ENCODE results near the gene EIF2S3B. TPM values are rescaled to one million over a fixed set of nuclear protein-coding genes. Genes with fewer than 3 reads are reported as not detected.

Gene EIF2S3B
- polyA plus RNA-seq, 1 of the 3 experiments (the other 2 are of a cell fraction): 0.07 TPM

DNA sequence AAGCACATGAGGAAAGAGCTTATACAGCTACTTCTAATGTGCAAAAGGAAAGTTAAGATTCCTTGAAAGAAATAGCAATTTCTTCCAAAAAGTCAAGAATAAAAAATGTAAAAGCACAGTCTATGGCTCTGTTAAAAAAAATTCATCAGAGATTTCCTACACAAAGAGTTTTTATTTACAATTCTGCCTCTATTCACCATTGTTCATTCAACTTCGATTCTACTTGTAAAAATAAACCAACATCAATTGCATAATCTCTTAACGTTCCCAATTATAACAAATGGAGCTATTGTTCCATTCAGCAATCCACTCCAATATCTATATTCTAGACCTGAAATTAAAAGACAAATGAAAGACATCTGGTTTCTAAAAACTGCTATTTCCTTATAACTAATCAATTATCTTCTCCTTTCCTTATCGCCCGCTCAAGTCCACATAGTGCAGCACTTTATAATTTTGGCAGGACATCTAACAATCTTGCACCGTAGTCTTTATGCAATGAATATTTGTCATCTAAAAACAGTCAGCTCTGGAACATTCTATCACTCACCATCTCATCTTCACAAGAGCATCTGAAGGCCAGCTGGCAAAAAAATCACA, 6.2 kb downstream of the EIF2S3B start (continued):
- TF ChIP-seq FOXM1 (IDR thresholded peaks at IDR 0.05; ENCODE audit: low read depth) (no peak), MXI1 (IDR thresholded peaks at IDR 0.05; ENCODE audit: low read depth, low read length) (no peak), GABPA (IDR thresholded peaks at IDR 0.05; ENCODE audit: low read depth) (no peak), TEAD4 (IDR thresholded peaks at IDR 0.05; ENCODE audit: borderline replicate concordance, insufficient read depth) (no peak), NFIC (IDR thresholded peaks at IDR 0.05; ENCODE audit: borderline replicate concordance) (no peak), POLR2AphosphoS5 (IDR thresholded peaks at IDR 0.05; ENCODE audit: low read depth, low read length) (no peak), FOXJ3 (CRISPR knock-in tag; IDR thresholded peaks at IDR 0.05) (no peak), RCOR1 (IDR thresholded peaks at IDR 0.05; ENCODE audit: low read length) (no peak), RFX5 (IDR thresholded peaks at IDR 0.05; ENCODE audit: low read length) (no peak), EZH2phosphoT487 (IDR thresholded peaks at IDR 0.05; ENCODE audit: borderline replicate concordance, low read depth) (no peak), USF1 (IDR thresholded peaks at IDR 0.05; ENCODE audit: borderline replicate concordance, low read depth) (no peak)
- TF ChIP-seq, protein P1, sequence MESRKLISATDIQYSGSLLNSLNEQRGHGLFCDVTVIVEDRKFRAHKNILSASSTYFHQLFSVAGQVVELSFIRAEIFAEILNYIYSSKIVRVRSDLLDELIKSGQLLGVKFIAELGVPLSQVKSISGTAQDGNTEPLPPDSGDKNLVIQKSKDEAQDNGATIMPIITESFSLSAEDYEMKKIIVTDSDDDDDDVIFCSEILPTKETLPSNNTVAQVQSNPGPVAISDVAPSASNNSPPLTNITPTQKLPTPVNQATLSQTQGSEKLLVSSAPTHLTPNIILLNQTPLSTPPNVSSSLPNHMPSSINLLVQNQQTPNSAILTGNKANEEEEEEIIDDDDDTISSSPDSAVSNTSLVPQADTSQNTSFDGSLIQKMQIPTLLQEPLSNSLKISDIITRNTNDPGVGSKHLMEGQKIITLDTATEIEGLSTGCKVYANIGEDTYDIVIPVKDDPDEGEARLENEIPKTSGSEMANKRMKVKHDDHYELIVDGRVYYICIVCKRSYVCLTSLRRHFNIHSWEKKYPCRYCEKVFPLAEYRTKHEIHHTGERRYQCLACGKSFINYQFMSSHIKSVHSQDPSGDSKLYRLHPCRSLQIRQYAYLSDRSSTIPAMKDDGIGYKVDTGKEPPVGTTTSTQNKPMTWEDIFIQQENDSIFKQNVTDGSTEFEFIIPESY (IDR thresholded peaks at IDR 0.05; ENCODE audit: borderline replicate concordance, low read depth): no peak
- TF ChIP-seq, protein P2, sequence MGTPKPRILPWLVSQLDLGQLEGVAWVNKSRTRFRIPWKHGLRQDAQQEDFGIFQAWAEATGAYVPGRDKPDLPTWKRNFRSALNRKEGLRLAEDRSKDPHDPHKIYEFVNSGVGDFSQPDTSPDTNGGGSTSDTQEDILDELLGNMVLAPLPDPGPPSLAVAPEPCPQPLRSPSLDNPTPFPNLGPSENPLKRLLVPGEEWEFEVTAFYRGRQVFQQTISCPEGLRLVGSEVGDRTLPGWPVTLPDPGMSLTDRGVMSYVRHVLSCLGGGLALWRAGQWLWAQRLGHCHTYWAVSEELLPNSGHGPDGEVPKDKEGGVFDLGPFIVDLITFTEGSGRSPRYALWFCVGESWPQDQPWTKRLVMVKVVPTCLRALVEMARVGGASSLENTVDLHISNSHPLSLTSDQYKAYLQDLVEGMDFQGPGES (IDR thresholded peaks at IDR 0.05; ENCODE audit: low read depth, low read length): no peak

DNA sequence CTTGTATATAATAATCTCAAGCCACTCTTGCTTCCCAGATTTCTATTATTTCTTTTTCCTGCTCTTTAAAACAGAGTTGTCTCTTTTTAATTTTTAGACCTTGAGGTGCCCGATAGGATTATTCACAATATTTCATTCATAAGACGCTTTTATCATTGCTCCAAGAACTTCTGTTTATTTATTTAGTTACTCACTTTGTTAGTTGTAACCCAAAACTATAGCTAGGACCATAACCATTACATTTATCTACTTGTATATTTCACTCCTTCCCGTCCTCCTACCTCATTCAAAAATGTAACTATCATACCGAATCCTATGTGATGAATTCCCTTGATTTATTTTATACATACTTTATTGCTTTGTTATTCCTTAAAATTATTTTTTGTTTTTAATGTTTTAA, 7.1 kb downstream of the EIF2S3B start:
- Histone ChIP-seq H3K4me2 (no peak overlapping the region), H3K27ac (ENCODE audit: low read depth in 2 of 2, low read length in 1 of 2) (no peak overlapping the region), H3K9ac (no peak overlapping the region), H3K9me3 (no peaks in the 10 kb centered on the region), H3K79me2 (ENCODE audit: insufficient read depth) (no peaks in the 10 kb centered on the region), H4K20me1 (ENCODE audit: insufficient read depth) (no peaks in the 10 kb centered on the region), H3F3A (replicated peaks; ENCODE audit: insufficient read depth) (no peaks in the 10 kb centered on the region), H3K4me1 (ENCODE audit: control insufficient read depth in 1 of 2, insufficient read depth in 2 of 2, low read depth in 1 of 2, low read length in 1 of 2) (no peaks in the 10 kb centered on the region), H2AFZ (ENCODE audit: low read depth) (no peak overlapping the region), H3K4me3 (ENCODE audit: low read depth in 2 of 2, low read length in 1 of 2) (no peak overlapping the region), H3K27me3 (ENCODE audit: insufficient read depth) (no peaks in the 10 kb centered on the region; the same call in 1 of the 2 replicates), H3K36me3 (replicated peaks in 1 of 2; ENCODE audit: control insufficient read depth in 1 of 2, insufficient read depth in 2 of 2, low read length in 1 of 2) (no peaks in the 10 kb centered on the region), H3K9me2 (no peaks in the 10 kb centered on the region)
- CTCF ChIA-PET: interaction anchor here (1.3 kb wide), 1 partner anchor 277 kb away, joined by 3 read pairs; no protein-coding TSS in a partner anchor
- DNase-seq: no peak
- WGBS (ENCODE audit: low lambda C conversion rate): 3% methylated on average over 4 of the region's 4 CpGs
- POLR2A ChIA-PET: no interaction called here
- TF ChIP-seq EZH2phosphoT487 (IDR thresholded peaks at IDR 0.05; ENCODE audit: borderline replicate concordance, low read depth) (no peak), USF2 (IDR thresholded peaks at IDR 0.05; ENCODE audit: borderline replicate concordance, low read depth, low read length) (no peak), MAX (IDR thresholded peaks at IDR 0.05; ENCODE audit: low read depth) (no peak), JUND (IDR thresholded peaks at IDR 0.05) (no peak), FOXM1 (IDR thresholded peaks at IDR 0.05; ENCODE audit: low read depth) (no peak), RXRA (IDR thresholded peaks at IDR 0.05; ENCODE audit: borderline replicate concordance, low read depth) (no peak), USF1 (IDR thresholded peaks at IDR 0.05; ENCODE audit: borderline replicate concordance, low read depth) (no peak), NRF1 (IDR thresholded peaks at IDR 0.05; ENCODE audit: low read depth, low read length) (no peak), SIN3A (IDR thresholded peaks at IDR 0.05; ENCODE audit: borderline replicate concordance, low read depth, low read length) (no peak), RAD21 (IDR thresholded peaks at IDR 0.05; ENCODE audit: low read length) (no peak), SMC3 (IDR thresholded peaks at IDR 0.05; ENCODE audit: low read depth, low read length) (no peak), POLR2AphosphoS5 (IDR thresholded peaks at IDR 0.05; ENCODE audit: low read depth, low read length) (no peak), MXI1 (IDR thresholded peaks at IDR 0.05; ENCODE audit: low read depth, low read length) (no peak)
- TF ChIP-seq, protein P2 (IDR thresholded peaks at IDR 0.05; ENCODE audit: low read depth, low read length): no peak

All from SK-N-SH (cell line).